Measurements from ENCODE around the gene CTPS1. TPM values are rescaled to one million over a fixed set of nuclear protein-coding genes. Genes with fewer than 3 reads are reported as not detected.

The CTPS1 gene
- total and polyA plus RNA-seq, 2 experiments from 2014 or later = 18.7 to 38.0 TPM

- TF ChIP-seq, protein P1, sequence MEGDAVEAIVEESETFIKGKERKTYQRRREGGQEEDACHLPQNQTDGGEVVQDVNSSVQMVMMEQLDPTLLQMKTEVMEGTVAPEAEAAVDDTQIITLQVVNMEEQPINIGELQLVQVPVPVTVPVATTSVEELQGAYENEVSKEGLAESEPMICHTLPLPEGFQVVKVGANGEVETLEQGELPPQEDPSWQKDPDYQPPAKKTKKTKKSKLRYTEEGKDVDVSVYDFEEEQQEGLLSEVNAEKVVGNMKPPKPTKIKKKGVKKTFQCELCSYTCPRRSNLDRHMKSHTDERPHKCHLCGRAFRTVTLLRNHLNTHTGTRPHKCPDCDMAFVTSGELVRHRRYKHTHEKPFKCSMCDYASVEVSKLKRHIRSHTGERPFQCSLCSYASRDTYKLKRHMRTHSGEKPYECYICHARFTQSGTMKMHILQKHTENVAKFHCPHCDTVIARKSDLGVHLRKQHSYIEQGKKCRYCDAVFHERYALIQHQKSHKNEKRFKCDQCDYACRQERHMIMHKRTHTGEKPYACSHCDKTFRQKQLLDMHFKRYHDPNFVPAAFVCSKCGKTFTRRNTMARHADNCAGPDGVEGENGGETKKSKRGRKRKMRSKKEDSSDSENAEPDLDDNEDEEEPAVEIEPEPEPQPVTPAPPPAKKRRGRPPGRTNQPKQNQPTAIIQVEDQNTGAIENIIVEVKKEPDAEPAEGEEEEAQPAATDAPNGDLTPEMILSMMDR (IDR thresholded peaks at IDR 0.05; ENCODE audit: low read depth, low read length) = no peak
Measured at GRCh38 chr1:40955266-40955665, 24.2 kb upstream of the CTPS1 start.

DNA sequence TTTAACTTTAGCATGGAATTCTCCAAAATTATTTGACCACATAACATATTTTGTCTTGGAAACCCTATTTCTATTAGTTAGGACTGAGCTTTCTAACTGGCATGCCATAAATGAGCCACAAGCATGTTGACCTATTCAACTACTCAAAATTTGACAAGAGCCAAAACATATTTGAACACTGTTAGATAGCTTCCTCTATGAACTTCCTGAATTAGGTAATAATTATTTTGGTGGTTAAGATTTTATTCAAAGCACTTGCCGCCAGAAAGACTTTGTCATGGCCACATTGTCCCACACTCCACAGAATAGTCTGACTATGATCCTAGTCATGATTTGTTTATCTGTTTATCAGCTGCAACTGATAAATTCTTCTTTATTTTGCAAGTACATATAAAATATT lies 23.1 kb upstream of the CTPS1 start:
- Histone ChIP-seq H3K36me3 (no peaks in the 10 kb centered on the region), H3K9me3 (ENCODE audit: low read depth) (no peaks in the 10 kb centered on the region), H3K27me3 (no peaks in the 10 kb centered on the region), H3K27ac (no peak overlapping the region), H3K4me3 (no peak overlapping the region), H3K4me1 (ENCODE audit: low read depth) (no peaks in the 10 kb centered on the region)
- no peak for DNase-seq (ENCODE audit: low read depth in 1 of 2, low spot score in 1 of 2)
- TF ChIP-seq, protein P1 (IDR thresholded peaks at IDR 0.05; ENCODE audit: low read depth, low read length) = no peak

More at GRCh38 chr1:40955266-40955665, 24.2 kb upstream of the CTPS1 start:
- DNase-seq (ENCODE audit: low read depth in 1 of 2, low spot score in 1 of 2) = no peak
- H3K4me1 ChIP-seq (ENCODE audit: low read depth) = no peaks in the 10 kb centered on the region
- no peaks in the 10 kb centered on the region for H3K36me3 ChIP-seq
- no peaks in the 10 kb centered on the region for H3K9me3 ChIP-seq (ENCODE audit: low read depth)
- no peak overlapping the region for H3K4me3 ChIP-seq
- no peak overlapping the region for H3K27ac ChIP-seq
- H3K27me3 ChIP-seq = no peaks in the 10 kb centered on the region

GRCh38 chr1:40958210-40958609 lies 21.3 kb upstream of the CTPS1 start:
- no peak overlapping the region for H3K27ac ChIP-seq

DNA sequence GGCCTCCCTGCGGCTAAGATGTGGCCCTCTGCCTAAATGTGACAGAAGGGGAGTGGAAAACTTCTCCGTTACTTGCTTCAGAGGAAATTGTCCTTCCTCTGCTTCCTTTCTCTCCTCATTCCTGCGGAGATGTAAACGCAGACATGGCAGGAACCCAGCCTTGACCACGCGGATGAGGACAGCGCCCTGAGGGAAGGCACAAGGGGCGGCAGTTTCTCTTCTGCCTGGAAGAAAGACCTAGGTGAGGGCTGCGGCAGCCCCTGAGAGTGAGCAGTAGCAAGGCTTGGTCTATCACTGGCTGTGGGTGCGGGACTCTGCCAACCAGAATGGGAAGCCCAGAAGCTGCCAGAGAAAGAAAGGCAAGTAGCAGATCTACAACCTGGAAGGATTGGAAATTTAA lies 14.0 kb upstream of the CTPS1 start:
- no peak for DNase-seq (ENCODE audit: low read depth in 1 of 2, low spot score in 1 of 2)
- no peaks in the 10 kb centered on the region for H3K9me3 ChIP-seq (ENCODE audit: low read depth)
- H3K4me1 ChIP-seq (ENCODE audit: low read depth) = no peaks in the 10 kb centered on the region
- H3K27ac ChIP-seq = no peak overlapping the region
- no peaks in the 10 kb centered on the region for H3K27me3 ChIP-seq
- TF ChIP-seq, protein P1 (IDR thresholded peaks at IDR 0.05; ENCODE audit: low read depth, low read length) = no peak
- H3K4me3 ChIP-seq = no peak overlapping the region
- H3K36me3 ChIP-seq = no peaks in the 10 kb centered on the region

More at GRCh38 chr1:40958210-40958609, 21.3 kb upstream of the CTPS1 start:
- Histone ChIP-seq H3K4me1 (ENCODE audit: low read depth) (no peaks in the 10 kb centered on the region), H3K27me3 (no peaks in the 10 kb centered on the region), H3K9me3 (ENCODE audit: low read depth) (no peaks in the 10 kb centered on the region), H3K36me3 (no peaks in the 10 kb centered on the region), H3K4me3 (no peak overlapping the region)
- no peak for DNase-seq (ENCODE audit: low read depth in 1 of 2, low spot score in 1 of 2)
- TF ChIP-seq, protein P1 (IDR thresholded peaks at IDR 0.05; ENCODE audit: low read depth, low read length) = no peak

DNA sequence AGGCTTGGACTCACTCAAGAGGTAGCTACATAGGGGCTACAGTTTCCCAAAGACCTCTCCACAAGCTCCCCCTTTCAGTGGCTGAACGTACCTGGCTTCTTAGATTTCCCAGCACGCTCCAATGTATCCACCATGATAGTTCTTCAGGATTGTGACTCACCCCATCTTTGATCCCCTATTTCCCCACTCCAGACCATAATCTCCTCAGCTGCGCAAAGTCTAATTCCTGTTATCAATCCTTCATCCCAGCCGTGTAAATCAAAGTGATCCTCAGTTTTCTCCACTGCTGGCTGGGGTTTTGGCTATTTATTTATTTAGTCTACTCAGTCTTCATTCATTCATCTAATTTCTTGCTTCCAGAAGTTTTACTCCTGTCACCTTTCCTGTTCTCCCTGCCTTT lies 13.1 kb upstream of the CTPS1 start:
- no peak overlapping the region for H3K27ac ChIP-seq
- DNase-seq (ENCODE audit: low read depth in 1 of 2, low spot score in 1 of 2) = no peak
- no peak overlapping the region for H3K4me3 ChIP-seq
- no peaks in the 10 kb centered on the region for H3K27me3 ChIP-seq
- H3K9me3 ChIP-seq (ENCODE audit: low read depth) = no peaks in the 10 kb centered on the region
- TF ChIP-seq, protein P1 (IDR thresholded peaks at IDR 0.05; ENCODE audit: low read depth, low read length) = no peak
- H3K4me1 ChIP-seq (ENCODE audit: low read depth) = no peaks in the 10 kb centered on the region
- H3K36me3 ChIP-seq = no peaks in the 10 kb centered on the region

- TF ChIP-seq, protein P1 (IDR thresholded peaks at IDR 0.05; ENCODE audit: low read depth, low read length) = no peak
- H3K27me3 ChIP-seq = no peaks in the 10 kb centered on the region
- H3K27ac ChIP-seq = no peak overlapping the region
- no peaks in the 10 kb centered on the region for H3K36me3 ChIP-seq
- DNase-seq (ENCODE audit: low read depth in 1 of 2, low spot score in 1 of 2) = no peak
- H3K4me1 ChIP-seq (ENCODE audit: low read depth) = no peaks in the 10 kb centered on the region
- no peaks in the 10 kb centered on the region for H3K9me3 ChIP-seq (ENCODE audit: low read depth)
- no peak overlapping the region for H3K4me3 ChIP-seq
Measured at GRCh38 chr1:40969445-40969844, 10.1 kb upstream of the CTPS1 start.

Measured in cardiac muscle cell (in vitro differentiated cells and primary cell).